PC-3 (cell line): Measurements from ENCODE around the gene BCKDHB.

Experiments
- EZH2 ChIP-seq: fragments of 300-600 bp; sonication (generic); IDR thresholded peaks from one replicate; pipeline ENCODE4 v1.6.1; 2017; ENCODE audit warnings: antibody characterized with exemption, mild to moderate bottlenecking, low read length; ENCODE audit not compliant: unreplicated experiment
- EZH2phosphoT487 ChIP-seq: fragments of 300-600 bp; sonication (generic); IDR thresholded peaks from 2 replicates; pipeline ENCODE4 v1.6.1; 2018; ENCODE audit warnings: mild to moderate bottlenecking, antibody characterized with exemption, low read length, borderline replicate concordance
- TF ChIP-seq, protein P1 (sequence below): fragments of 300-600 bp; sonication (generic); conservative IDR thresholded peaks from 2 replicates; pipeline ENCODE4 v1.5.1; 2017; ENCODE audit warnings: antibody characterized with exemption, low read depth, mild to moderate bottlenecking, low read length

DNA sequence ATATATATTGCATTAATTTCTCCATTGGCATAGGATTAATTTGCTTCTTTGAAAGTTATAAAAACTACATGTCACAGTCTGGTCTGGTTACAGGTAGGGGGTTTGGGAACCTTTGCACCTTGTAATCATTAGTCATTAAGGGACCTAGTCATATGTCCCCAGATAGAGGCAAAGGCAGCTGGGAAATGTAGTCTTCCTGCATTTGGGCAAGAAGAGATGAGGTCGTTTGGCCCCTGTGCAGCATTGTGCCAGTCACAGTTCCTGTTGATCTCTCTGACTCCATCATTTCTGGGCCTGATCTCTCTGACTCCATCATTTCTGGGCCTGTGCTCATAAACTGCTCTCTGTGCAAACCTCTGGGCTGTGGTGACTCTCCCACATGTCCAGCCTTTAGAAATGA is 73.2 kb downstream of the BCKDHB start:
- TF ChIP-seq EZH2phosphoT487 (no peak), EZH2 (no peak)
- TF ChIP-seq, protein P1, sequence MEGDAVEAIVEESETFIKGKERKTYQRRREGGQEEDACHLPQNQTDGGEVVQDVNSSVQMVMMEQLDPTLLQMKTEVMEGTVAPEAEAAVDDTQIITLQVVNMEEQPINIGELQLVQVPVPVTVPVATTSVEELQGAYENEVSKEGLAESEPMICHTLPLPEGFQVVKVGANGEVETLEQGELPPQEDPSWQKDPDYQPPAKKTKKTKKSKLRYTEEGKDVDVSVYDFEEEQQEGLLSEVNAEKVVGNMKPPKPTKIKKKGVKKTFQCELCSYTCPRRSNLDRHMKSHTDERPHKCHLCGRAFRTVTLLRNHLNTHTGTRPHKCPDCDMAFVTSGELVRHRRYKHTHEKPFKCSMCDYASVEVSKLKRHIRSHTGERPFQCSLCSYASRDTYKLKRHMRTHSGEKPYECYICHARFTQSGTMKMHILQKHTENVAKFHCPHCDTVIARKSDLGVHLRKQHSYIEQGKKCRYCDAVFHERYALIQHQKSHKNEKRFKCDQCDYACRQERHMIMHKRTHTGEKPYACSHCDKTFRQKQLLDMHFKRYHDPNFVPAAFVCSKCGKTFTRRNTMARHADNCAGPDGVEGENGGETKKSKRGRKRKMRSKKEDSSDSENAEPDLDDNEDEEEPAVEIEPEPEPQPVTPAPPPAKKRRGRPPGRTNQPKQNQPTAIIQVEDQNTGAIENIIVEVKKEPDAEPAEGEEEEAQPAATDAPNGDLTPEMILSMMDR, result no peak
